SU-DHL-6 (cell line): Measurements from ENCODE around the gene MAP7.

ENCODE experiments used
- H2AFZ ChIP-seq: fragments of 200-600 bp; sonication (generic); 2 replicates; pipeline ENCODE4 v1.6.1; 2014; ENCODE audit warnings: low read depth, mild to moderate bottlenecking, moderate library complexity, mixed read lengths, antibody characterized with exemption, low read length; ENCODE audit not compliant: severe bottlenecking
- H3F3A ChIP-seq: fragments of 200-600 bp; shearing (Covaris generic); 2 replicates; pipeline ENCODE4 v1.6.0; 2016; ENCODE audit warnings: antibody characterized with exemption, mild to moderate bottlenecking; ENCODE audit not compliant: insufficient read depth
- H3K27ac ChIP-seq: fragments of 200-600 bp; sonication (generic); 2 replicates; pipeline ENCODE4 v1.5.1; 2016; ENCODE audit warnings: low read depth, mild to moderate bottlenecking, low read length, moderate library complexity, mixed read lengths
- H3K27me3 ChIP-seq: fragments of 200-600 bp; sonication (generic), shearing (Covaris generic); 2 replicates; pipeline ENCODE4 v1.6.0; 2014; ENCODE audit warnings: mild to moderate bottlenecking, low read length
- H3K36me3 ChIP-seq: fragments of 200-600 bp; sonication (generic); 2 replicates; pipeline ENCODE4 v1.6.1; 2014; ENCODE audit warnings: mild to moderate bottlenecking, low read length, mixed read lengths
- H3K4me2 ChIP-seq: fragments of 300-600, 200-600 bp; shearing (Covaris generic), sonication (generic); 2 replicates; pipeline ENCODE4 v1.6.0; 2014; ENCODE audit warnings: low read length, low read depth, mild to moderate bottlenecking; ENCODE audit not compliant: poor library complexity, severe bottlenecking
- H3K4me3 ChIP-seq: fragments of 200-600 bp; sonication (generic); 2 replicates; pipeline ENCODE4 v1.5.1; 2014; ENCODE audit warnings: antibody characterized with exemption, low read length, mild to moderate bottlenecking, mixed read lengths; ENCODE audit not compliant: insufficient read depth, poor library complexity, severe bottlenecking
- H3K79me2 ChIP-seq: fragments of 200-600 bp; sonication (generic); 2 replicates; pipeline ENCODE4 v1.6.1; 2014; ENCODE audit warnings: mild to moderate bottlenecking, low read length, moderate library complexity; ENCODE audit not compliant: insufficient read depth
- H3K9ac ChIP-seq: fragments of 200-600 bp; sonication (generic); 2 replicates; pipeline ENCODE4 v1.7.0; 2014; ENCODE audit warnings: mild to moderate bottlenecking, low read length
- H3K9me2 ChIP-seq: fragments of 200-600 bp; sonication (generic); replicated peaks from 2 replicates; pipeline ENCODE4 v1.6.1; 2014; ENCODE audit warnings: low read length; ENCODE audit not compliant: insufficient read depth
- H3K9me3 ChIP-seq: fragments of 200-600 bp; sonication (generic); 2 replicates; pipeline ENCODE4 v1.6.1; 2014; ENCODE audit warnings: low read length, mixed read lengths; ENCODE audit not compliant: insufficient read depth
- H4K20me1 ChIP-seq: fragments of 200-600 bp; sonication (generic); 2 replicates; pipeline ENCODE4 v1.6.1; 2014; ENCODE audit warnings: low read depth, mild to moderate bottlenecking, antibody characterized with exemption, low read length, moderate library complexity, mixed read lengths
- CTCF ChIP-seq: fragments of 200-600 bp; sonication (generic); IDR thresholded peaks from one replicate; pipeline ENCODE4 v1.5.1; 2017; ENCODE audit warnings: antibody characterized with exemption, mild to moderate bottlenecking, low read length, moderate library complexity; ENCODE audit not compliant: insufficient read depth, poor library complexity, severe bottlenecking
- EZH2phosphoT487 ChIP-seq: fragments of 200-600 bp; sonication (generic), shearing (Covaris generic); conservative IDR thresholded peaks from 2 replicates; pipeline ENCODE4 v1.6.1; 2018; ENCODE audit warnings: mild to moderate bottlenecking, antibody characterized with exemption, low read length, moderate library complexity, mixed read lengths

MAP7 gene

DNA sequence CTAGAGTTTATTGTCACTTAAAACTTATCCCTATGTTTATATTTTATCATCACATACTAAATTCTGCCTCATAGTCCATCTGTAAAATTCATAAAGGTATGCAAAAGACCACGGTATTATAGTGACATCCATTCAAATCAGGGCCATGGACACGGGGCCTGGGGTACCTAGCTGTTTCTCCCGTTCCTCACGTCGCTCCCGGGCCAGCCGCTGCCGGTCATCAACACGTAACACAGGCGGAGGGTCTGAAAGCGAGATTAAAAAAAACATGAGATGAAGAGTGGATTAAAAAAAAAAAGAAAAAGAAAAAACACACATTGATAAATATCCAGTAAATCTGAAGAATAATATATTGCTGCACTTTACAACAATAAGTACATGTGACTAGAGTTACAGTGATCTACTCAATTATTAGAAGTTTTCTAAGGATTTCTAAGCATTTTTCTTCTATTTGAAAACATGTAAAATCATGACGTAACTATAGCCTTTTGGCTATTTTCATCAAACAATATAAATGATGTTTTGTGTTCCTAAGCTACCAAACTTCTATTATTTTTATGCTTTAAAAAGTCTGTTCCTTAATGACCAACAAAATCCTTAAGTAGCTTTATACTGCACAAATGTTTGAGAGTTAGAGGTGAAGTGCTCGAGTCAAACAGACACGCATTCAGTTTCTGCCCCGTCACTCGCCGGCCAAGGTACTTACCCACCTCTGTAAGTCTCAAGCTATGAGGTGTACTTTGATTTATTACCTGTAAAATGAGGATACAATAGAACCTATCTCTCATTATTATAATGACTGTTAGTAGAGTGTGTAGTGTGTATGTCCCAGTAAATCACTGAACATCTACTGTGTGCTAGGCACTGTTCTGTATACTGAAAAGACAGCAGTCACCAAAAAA is 138.5 kb downstream of the MAP7 start:
- no peaks in the 10 kb centered on the region for H3K9me2 ChIP-seq
- H2AFZ ChIP-seq = no peak overlapping the region
- no peaks in the 10 kb centered on the region for H3K79me2 ChIP-seq
- no peak for TF ChIP-seq CTCF
- no peak for TF ChIP-seq EZH2phosphoT487
- H3K36me3 ChIP-seq = no peaks in the 10 kb centered on the region
- H3K27ac ChIP-seq = no peak overlapping the region
- no peaks in the 10 kb centered on the region for H3K9me3 ChIP-seq
- H3K4me2 ChIP-seq = no peak overlapping the region
- no peak overlapping the region for H3K9ac ChIP-seq
- H4K20me1 ChIP-seq = no peaks in the 10 kb centered on the region
- no peak overlapping the region for H3K4me3 ChIP-seq
- H3F3A ChIP-seq = no peaks in the 10 kb centered on the region
- H3K27me3 ChIP-seq = no peaks in the 10 kb centered on the region

- no peaks in the 10 kb centered on the region for H3K27me3 ChIP-seq
- no peak overlapping the region for H3K4me3 ChIP-seq
- H3F3A ChIP-seq = no peaks in the 10 kb centered on the region
- no peaks in the 10 kb centered on the region for H3K9me2 ChIP-seq
- H2AFZ ChIP-seq = no peak overlapping the region
- no peaks in the 10 kb centered on the region for H3K36me3 ChIP-seq
- H4K20me1 ChIP-seq = no peaks in the 10 kb centered on the region
- no peak overlapping the region for H3K27ac ChIP-seq
- H3K4me2 ChIP-seq = no peak overlapping the region
- no peaks in the 10 kb centered on the region for H3K79me2 ChIP-seq
- no peak overlapping the region for H3K9ac ChIP-seq
- TF ChIP-seq EZH2phosphoT487 (no peak), CTCF (no peak)
- H3K9me3 ChIP-seq = no peaks in the 10 kb centered on the region
Measured at GRCh38 chr6:136411025-136411325, 139.2 kb downstream of the MAP7 start.

GRCh38 chr6:136410201-136411024 is 139.8 kb downstream of the MAP7 start:
- Histone ChIP-seq H3K27me3 (no peaks in the 10 kb centered on the region), H3K27ac (no peak overlapping the region), H3K9me3 (no peaks in the 10 kb centered on the region), H3K36me3 (no peaks in the 10 kb centered on the region), H3K9ac (no peak overlapping the region), H3F3A (no peaks in the 10 kb centered on the region), H3K4me2 (no peak overlapping the region), H2AFZ (no peak overlapping the region), H3K79me2 (no peaks in the 10 kb centered on the region), H4K20me1 (no peaks in the 10 kb centered on the region), H3K9me2 (no peaks in the 10 kb centered on the region), H3K4me3 (no peak overlapping the region)
- TF ChIP-seq EZH2phosphoT487 (no peak), CTCF (no peak)
